GM12872 (cell line): Measurements from ENCODE around the gene BCL11A.

Experiments
- CTCF ChIP-seq: IDR thresholded peaks from 3 replicates; pipeline ENCODE4 v1.5.1; 2011; ENCODE audit warnings: low read depth, mild to moderate bottlenecking, low read length, moderate library complexity; ENCODE audit not compliant: insufficient read depth

BCL11A gene

GRCh38 chr2:60405271-60405919 lies 148.1 kb downstream of the BCL11A start:
- TF ChIP-seq CTCF, result no peak
